Myocyte (in vitro differentiated cells): ENCODE results near the gene DLST. TPM values are rescaled to one million over a fixed set of nuclear protein-coding genes. Genes with fewer than 3 reads are reported as not detected.
"Not testable (repeated sequence)": the region's sequence is repeated elsewhere in the genome, so short reads cannot be mapped to it uniquely, and the experiment has no call there.

ENCODE experiments used
- DNase-seq: peaks from one replicate; pipeline ENCODE4 v3.0.0-alpha.2; 2012; ENCODE audit warnings: low read depth
- total RNA-seq: library from RNA; depleted of rRNA; stranded (reverse); fragments of >200 nt; gene quantifications from 2 replicates; pipeline ENCODE4 v1.2.3, GENCODE V29; 2014

Gene DLST
- total RNA-seq, 1 donor from 2014 or later, result 39.3 TPM

GRCh38 chr14:74917178-74917543 lies 35.4 kb downstream of the DLST start:
- DNase-seq, result no peak

- DNase-seq, result no peak
Observed at GRCh38 chr14:74917646-74918081, 35.9 kb downstream of the DLST start.

GRCh38 chr14:74918380-74918779 lies 36.7 kb downstream of the DLST start:
- no peak for DNase-seq

- no peak for DNase-seq
Observed at GRCh38 chr14:74919421-74920165, 37.9 kb downstream of the DLST start.

- no peak for DNase-seq
Observed at GRCh38 chr14:74920281-74920680, 38.6 kb downstream of the DLST start.

GRCh38 chr14:74921053-74921620 lies 39.4 kb downstream of the DLST start:
- no peak for DNase-seq

GRCh38 chr14:74921987-74922751 lies 40.5 kb downstream of the DLST start:
- DNase-seq, result no peak

- DNase-seq, result peak; percentile 84
Observed at GRCh38 chr14:74922752-74923401, 41.2 kb downstream of the DLST start, which contains the start of gene RPS6KL1. RPS6KL1 (minus strand) TSS chr14:74923260; CDS start chr14:74921541, 1,719 bp downstream.

- no peak for DNase-seq
Observed at GRCh38 chr14:74924061-74924460, 42.3 kb downstream of the DLST start.

GRCh38 chr14:74927225-74927624 lies 45.5 kb downstream of the DLST start:
- DNase-seq, result no peak

- no peak for DNase-seq
Observed at GRCh38 chr14:74929242-74929641, 47.5 kb downstream of the DLST start.

- not testable (repeated sequence) for DNase-seq
Observed at GRCh38 chr14:74931744-74932143, 50.0 kb downstream of the DLST start.

GRCh38 chr14:74932401-74932901 lies 50.7 kb downstream of the DLST start:
- no peak for DNase-seq

GRCh38 chr14:74932936-74933335 lies 51.2 kb downstream of the DLST start:
- DNase-seq, result not testable (repeated sequence)

GRCh38 chr14:74934041-74934440 lies 52.3 kb downstream of the DLST start:
- DNase-seq, result peak; percentile 98

- peak; percentile 93 for DNase-seq
Observed at GRCh38 chr14:74934476-74935359, 53.0 kb downstream of the DLST start.

GRCh38 chr14:74935360-74935680 lies 53.6 kb downstream of the DLST start:
- no peak for DNase-seq

- DNase-seq, result no peak
Observed at GRCh38 chr14:74936151-74936550, 54.4 kb downstream of the DLST start.

- no peak for DNase-seq
Observed at GRCh38 chr14:74936731-74937130, 55.0 kb downstream of the DLST start.

- DNase-seq, result no peak
Observed at GRCh38 chr14:74937171-74937570, 55.5 kb downstream of the DLST start.
